GM19468 (cell line): Measurements from ENCODE around the gene MITF.

Source experiments
- ATAC-seq: cut with Tn5 transposase; IDR thresholded peaks from one replicate; pipeline ENCODE4 v1.9.1; 2021; ENCODE audit warnings: mild to moderate bottlenecking, moderate library complexity, moderate number of reproducible peaks; ENCODE audit not compliant: unreplicated experiment; ENCODE audit errors: extremely low read depth

MITF gene

GRCh38 chr3:69867941-69868505, 128.8 kb downstream of the MITF start:
- no peak for ATAC-seq

GRCh38 chr3:69868841-69869420, 129.7 kb downstream of the MITF start:
- ATAC-seq, result no peak

- ATAC-seq, result no peak
These were observed 130.4 kb downstream of the MITF start for GRCh38 chr3:69869643-69870042.

- no peak for ATAC-seq
These were observed 132.0 kb downstream of the MITF start for GRCh38 chr3:69871251-69871650.

- ATAC-seq, result no peak
These were observed 132.6 kb downstream of the MITF start for GRCh38 chr3:69871868-69872267.

GRCh38 chr3:69872783-69873378, 133.6 kb downstream of the MITF start:
- no peak for ATAC-seq

- no peak for ATAC-seq
These were observed 136.8 kb downstream of the MITF start for GRCh38 chr3:69876073-69876472.

GRCh38 chr3:69878254-69878653, 139.0 kb downstream of the MITF start:
- no peak for ATAC-seq

GRCh38 chr3:69879051-69879450, 139.8 kb downstream of the MITF start:
- no peak for ATAC-seq

GRCh38 chr3:69880069-69880640, 140.9 kb downstream of the MITF start:
- ATAC-seq, result no peak

GRCh38 chr3:69881051-69881450, 141.8 kb downstream of the MITF start:
- no peak for ATAC-seq

GRCh38 chr3:69881756-69882428, 142.6 kb downstream of the MITF start:
- ATAC-seq, result no peak

- ATAC-seq, result no peak
These were observed 143.3 kb downstream of the MITF start for GRCh38 chr3:69882560-69882959.

GRCh38 chr3:69888040-69888942, 149.0 kb downstream of the MITF start:
- no peak for ATAC-seq

GRCh38 chr3:69888943-69889315, 149.7 kb downstream of the MITF start:
- no peak for ATAC-seq

- no peak for ATAC-seq
These were observed 150.8 kb downstream of the MITF start for GRCh38 chr3:69890084-69890483.

- ATAC-seq, result no peak
These were observed 151.4 kb downstream of the MITF start for GRCh38 chr3:69890691-69891090.

GRCh38 chr3:69892706-69893105, 153.4 kb downstream of the MITF start:
- no peak for ATAC-seq

- no peak for ATAC-seq
These were observed 154.0 kb downstream of the MITF start for GRCh38 chr3:69893274-69893673.

- no peak for ATAC-seq
These were observed 156.8 kb downstream of the MITF start for GRCh38 chr3:69896095-69896494.
